GDM1 (cell line): ENCODE data around the gene CXCR3.
"Not testable (repeated sequence)": the region's sequence is repeated elsewhere in the genome, so short reads cannot be mapped to it uniquely, and the experiment has no call there.

ENCODE experiments used
- DNase-seq: peaks from one replicate; lab custom pipeline; 2025; lab: John Stamatoyannopoulos, UW

The CXCR3 gene

GRCh38 chrX:71609095-71609750 lies 9.1 kb downstream of the CXCR3 start:
- no peak for DNase-seq

- no peak for DNase-seq
Observed at GRCh38 chrX:71607488-71607887, 10.8 kb downstream of the CXCR3 start.

DNA sequence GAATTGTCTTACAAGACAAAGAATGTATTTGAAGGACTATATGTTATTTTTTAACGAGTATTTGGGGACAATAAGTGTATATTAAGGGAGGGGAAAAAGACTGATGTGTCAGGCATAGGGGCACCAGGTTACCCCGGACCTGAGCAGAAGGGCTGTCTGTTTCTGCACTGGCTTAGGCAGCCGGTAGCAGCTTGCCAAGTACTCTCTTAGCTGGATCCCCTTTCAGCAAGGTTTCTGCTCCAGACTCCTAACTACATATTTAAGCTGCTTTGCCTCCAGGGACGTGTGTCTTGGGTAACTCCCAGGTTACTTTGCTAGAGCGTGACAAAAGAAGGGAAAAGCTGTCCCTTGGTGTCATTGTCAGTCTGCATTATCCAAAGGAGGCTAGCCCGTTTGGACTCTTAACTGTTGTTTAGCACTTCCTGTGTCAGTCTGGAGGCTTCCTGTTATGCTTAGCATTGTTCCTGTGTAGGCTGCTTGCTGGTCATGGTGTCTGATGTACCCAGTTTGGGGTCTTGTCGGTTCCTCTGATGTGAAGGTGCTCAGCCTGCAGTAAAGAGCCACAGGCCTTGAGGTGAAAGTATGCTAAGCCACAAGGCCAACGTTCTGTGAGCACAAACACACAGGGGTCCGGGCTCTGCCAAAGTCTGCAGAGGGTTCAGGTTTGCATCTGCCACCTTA lies 11.6 kb downstream of the CXCR3 start:
- no peak for DNase-seq

DNA sequence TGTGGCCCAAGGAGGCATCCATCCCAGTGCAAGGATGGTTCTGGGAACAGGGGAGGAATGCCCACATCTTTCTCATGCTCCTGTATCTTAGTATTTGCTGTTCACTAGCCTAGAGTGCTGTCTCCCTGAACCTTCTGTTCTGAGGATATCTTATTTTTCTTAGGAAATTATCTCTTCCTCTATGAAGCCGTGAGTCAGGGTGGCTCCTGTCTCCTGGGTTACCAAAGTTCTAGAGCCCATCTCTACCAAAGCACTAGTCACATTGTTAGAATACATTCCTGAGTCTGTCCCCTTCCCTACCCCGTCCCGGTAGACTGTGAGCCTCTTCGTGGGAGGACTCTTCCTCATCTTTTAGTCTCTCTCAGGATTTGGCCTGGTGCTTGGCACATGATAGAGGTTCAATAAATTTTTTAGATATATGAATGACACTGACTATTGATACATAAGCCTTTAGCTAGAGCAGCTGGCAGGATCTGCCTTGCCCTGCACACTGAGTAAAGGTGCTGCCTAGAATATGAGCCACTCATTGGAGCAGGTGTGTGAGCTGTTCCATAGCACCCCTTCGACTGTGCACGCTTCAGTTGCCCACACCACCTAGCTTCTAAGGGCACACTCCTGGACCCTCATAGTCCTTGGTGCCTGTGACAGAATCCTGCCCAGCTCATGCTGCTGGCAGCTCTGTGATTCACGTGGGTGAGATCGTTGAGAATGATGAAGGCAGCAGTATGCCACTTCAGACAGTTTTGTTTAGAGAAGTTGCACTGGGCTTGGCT lies 13.3 kb downstream of the CXCR3 start:
- no peak for DNase-seq

GRCh38 chrX:71604141-71604540 lies 14.2 kb downstream of the CXCR3 start:
- DNase-seq: no peak

DNA sequence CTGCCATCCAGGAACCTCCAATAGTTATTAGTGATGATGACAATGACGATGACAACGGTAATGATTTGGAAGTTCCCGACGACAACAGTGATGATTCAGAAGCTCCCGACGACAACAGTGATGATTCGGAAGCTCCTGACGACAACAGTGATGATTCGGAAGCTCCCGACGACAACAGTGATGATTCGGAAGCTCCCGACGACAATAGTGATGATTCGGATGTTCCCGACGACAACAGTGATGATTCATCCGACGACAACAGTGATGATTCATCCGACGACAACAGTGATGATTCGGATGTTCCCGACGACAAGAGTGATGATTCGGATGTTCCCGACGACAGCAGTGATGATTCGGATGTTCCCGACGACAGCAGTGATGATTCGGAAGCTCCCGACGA lies 14.7 kb downstream of the CXCR3 start:
- no peak for DNase-seq

- no peak for DNase-seq
Observed at GRCh38 chrX:71599965-71600364, 18.3 kb downstream of the CXCR3 start.

DNA sequence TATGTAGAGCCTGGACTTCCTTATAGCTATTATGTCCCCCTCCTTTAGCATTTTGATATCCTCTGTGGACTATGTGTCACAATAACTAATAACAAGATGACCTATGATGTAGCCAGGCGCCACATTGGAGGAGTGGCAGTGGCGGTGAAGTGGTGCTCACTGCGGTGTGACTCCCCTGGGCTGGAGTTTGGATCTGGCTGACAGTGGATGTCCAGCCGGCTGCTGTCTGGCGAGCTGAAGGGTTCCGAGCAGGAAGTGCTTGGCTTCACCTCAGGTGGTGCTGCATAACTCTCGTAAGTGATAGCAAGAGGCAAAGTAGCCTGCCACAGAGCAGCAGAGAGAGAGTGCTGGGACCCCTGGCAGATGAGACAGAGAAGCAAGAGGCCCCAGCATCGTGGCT lies 25.1 kb downstream of the CXCR3 start:
- DNase-seq: not testable (repeated sequence)

DNA sequence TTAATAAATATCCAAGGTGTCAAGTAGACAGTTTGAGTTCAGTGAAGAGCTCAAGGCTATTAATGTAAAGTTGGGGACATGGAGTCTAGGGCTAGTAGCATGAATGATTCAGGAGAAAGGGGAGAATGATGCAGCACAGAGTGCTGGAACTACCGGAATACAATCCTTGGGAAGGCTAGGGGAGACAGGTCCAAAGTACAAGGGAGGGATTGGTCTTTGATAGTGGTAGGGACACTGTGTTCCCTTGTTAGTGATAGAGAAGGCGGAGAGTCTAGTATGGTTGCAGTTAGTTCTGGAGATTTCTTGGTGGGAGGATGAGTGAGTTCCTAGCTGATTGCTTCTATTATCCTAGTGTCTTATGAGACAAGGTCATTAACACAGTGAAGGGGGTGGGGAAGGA lies 31.4 kb downstream of the CXCR3 start:
- DNase-seq: no peak

DNA sequence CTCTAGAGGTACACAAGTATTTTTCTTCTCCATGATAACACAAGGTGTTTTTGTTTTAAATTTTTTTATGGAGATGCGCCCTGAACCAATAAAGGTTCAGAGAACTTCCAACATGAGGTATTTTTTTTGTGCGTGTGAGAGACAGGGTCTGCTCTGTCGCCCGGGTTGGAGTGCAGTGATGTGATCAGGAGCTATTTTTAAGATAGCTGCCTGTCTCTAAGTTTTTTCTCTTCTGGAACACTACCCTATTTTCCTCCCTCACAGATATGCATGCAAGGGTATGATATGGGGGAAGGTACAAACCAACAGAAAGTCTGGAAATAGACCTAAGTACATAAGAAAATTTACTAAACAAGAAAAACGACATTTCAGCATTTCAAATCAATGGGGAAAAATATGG lies 37.1 kb downstream of the CXCR3 start:
- DNase-seq: no peak

DNA sequence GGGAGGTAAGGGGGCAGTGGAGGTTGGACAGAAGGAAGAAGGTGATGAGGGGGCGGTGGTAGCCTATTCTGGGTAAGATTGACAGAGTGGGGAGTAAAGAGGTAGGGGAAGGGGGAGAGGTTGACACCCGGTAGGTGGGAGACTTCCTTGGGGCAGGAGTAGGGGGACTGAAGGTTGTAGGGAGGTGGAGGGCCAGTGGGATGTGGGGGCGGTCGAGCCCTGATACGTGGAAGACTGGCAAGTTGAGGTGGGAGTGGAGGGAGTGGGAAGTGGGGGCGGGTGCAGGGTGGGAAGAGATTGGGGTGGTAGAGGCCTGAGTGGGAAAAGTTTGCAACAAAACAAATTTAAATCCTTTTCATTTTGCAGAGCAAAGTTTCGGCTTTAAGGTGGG lies 38.3 kb downstream of the CXCR3 start:
- no peak for DNase-seq

- no peak for DNase-seq
Observed at GRCh38 chrX:71579136-71579989, 38.9 kb downstream of the CXCR3 start.

DNA sequence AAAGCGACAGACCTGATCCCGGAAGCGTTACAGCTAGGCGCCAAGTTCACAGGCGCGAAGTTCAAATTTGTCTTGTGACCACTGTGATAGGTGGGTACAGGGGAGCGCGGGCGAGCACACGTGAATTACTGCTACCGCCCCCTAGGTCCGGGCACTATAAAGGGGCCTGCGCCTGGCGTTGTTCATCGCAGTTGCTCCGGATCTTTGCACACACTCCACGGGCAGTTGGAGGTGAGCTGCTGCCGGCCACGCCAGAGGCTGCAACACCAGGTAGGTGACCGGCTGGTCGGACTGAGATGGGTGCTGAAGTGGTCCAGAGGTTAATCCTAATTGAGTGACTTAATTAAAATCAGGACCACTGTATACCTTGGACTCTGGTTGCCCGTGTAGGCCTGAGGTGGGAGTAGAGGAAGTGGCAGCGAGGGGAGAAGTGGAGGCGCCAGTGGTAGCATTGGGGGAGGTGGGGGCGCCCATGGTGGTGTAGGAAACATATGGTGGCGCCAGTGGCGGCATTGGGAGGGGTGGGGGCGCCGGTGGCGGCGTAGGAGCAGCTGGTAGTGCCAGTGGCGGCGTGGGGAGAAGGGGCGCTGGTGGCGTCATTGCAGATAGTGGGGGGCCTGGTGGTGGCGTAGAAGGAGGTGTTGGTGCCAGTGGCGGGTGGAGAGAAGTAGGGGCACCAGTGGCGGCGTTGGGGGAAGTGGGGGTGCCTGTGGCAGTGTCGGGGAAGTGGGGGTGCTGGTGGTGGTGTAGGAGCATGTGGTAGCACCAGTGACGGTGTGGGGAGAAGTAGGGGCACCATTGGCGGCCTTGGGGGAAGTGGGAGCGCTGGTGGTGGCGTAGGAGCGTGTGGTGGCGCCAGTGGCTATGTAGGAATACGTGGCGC lies 39.8 kb downstream of the CXCR3 start, which contains the start of gene GCNA:
TSS of gene GCNA (plus strand) at position 185 of the 883 bp plus-strand sequence. CDS start 2,385 bp downstream, outside the sequence.
- DNase-seq: no peak

GRCh38 chrX:71577682-71578081 lies 40.6 kb downstream of the CXCR3 start:
- DNase-seq: no peak

- DNase-seq: no peak
Observed at GRCh38 chrX:71573590-71573989, 44.7 kb downstream of the CXCR3 start.

DNA sequence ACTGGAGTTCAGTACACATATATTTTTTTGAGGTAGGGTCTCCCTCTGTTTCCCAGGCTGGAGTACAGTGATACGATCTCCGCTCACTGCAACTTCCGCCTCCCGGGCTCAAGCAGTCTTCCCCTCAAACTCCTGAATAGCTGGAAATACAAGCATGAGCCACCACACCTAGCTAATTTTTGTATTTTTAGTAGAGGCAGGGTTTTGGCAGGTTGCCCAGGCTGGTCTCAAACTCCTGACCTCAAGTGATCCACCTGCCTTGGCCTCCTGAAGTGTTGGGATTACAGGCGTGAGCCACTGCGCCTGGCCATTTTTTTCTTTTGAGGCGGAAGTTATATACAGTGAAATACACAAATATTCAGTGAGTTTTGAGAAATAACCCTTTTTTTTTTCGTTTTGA lies 46.9 kb downstream of the CXCR3 start:
- not testable (repeated sequence) for DNase-seq
